SK-N-SH (cell line): ENCODE results near the gene CELF2. TPM values are rescaled to one million over a fixed set of nuclear protein-coding genes. Genes with fewer than 3 reads are reported as not detected.

Experiments
- CTCF ChIA-PET: fragments of 300-600, 350-600 bp; formaldehyde crosslinking; extraction: SDS; loops from one replicate; lab custom pipeline; 2021; lab: Yijun Ruan, JAX
- POLR2A ChIA-PET: fragments of 350-600 bp; sonication (Branson Sonifier 250); formaldehyde crosslinking; extraction: SDS; loops from one replicate; lab custom pipeline; 2020; ENCODE audit warnings: antibody characterized with exemption, inconsistent platforms; lab: Yijun Ruan, JAX
- DNase-seq: peaks from one replicate; pipeline ENCODE4 v3.0.0; 2012
- H2AFZ ChIP-seq: fragments of 200-600 bp; sonication (generic); 2 replicates; pipeline ENCODE4 v1.8.1; 2016; ENCODE audit warnings: antibody characterized with exemption, mild to moderate bottlenecking, low read depth
- H3F3A ChIP-seq: fragments of 200-600 bp; sonication (generic); replicated peaks from 2 replicates; pipeline ENCODE3; 2016; ENCODE audit warnings: antibody characterized with exemption, mild to moderate bottlenecking; ENCODE audit not compliant: insufficient read depth
- H3K27ac ChIP-seq, 2 experiments: fragments of 200-500 bp in 1 of 2; fragments of 200-600 bp in 1 of 2; sonication (Bioruptor generic) in 1 of 2; sonication (generic), shearing (Covaris generic) in 1 of 2; 2 replicates each; pipeline versions ENCODE4 v1.5.1 to v1.6.1; 2014 to 2016; ENCODE audit warnings: low read depth in 2 of 2, inconsistent platforms in 1 of 2, low read length in 1 of 2, mild to moderate bottlenecking in 1 of 2, mixed read lengths in 1 of 2
- H3K27me3 ChIP-seq: fragments of 200-600 bp; sonication (generic), shearing (Covaris generic); 2 replicates; pipeline ENCODE4 v1.6.1; 2016; ENCODE audit warnings: mixed run types; ENCODE audit not compliant: insufficient read depth
- H3K36me3 ChIP-seq, 2 experiments: fragments of 200-500 bp in 1 of 2; fragments of 200-600 bp in 1 of 2; sonication (Bioruptor generic) in 1 of 2; sonication (generic) in 1 of 2; replicated peaks in 1 of 2; 2 replicates each; pipeline versions ENCODE3 to v1.5.1; 2014 to 2016; ENCODE audit warnings: low read length in 1 of 2, mild to moderate bottlenecking in 1 of 2; ENCODE audit not compliant: insufficient read depth in 2 of 2, control insufficient read depth in 1 of 2
- H3K4me1 ChIP-seq, 2 experiments: fragments of 200-500 bp in 1 of 2; fragments of 200-600 bp in 1 of 2; sonication (Bioruptor generic) in 1 of 2; sonication (generic), shearing (Covaris generic) in 1 of 2; 2 replicates each; pipeline versions ENCODE4 v1.5.1 to v1.6.1; 2014 to 2016; ENCODE audit warnings: low read depth in 1 of 2, low read length in 1 of 2, mixed run types in 1 of 2; ENCODE audit not compliant: insufficient read depth in 2 of 2, control insufficient read depth in 1 of 2
- H3K4me2 ChIP-seq: fragments of 200-600 bp; sonication (generic), shearing (Covaris generic); 2 replicates; pipeline ENCODE4 v1.6.1; 2017; ENCODE audit warnings: mixed run types
- H3K4me3 ChIP-seq, 2 experiments: fragments of 200-500 bp in 1 of 2; fragments of 200-600 bp in 1 of 2; sonication (Bioruptor generic) in 1 of 2; sonication (generic), shearing (Covaris generic) in 1 of 2; 2 replicates each; pipeline versions ENCODE4 v1.5.1 to v1.8.1; 2014 to 2016; ENCODE audit warnings: low read depth in 2 of 2, inconsistent platforms in 1 of 2, low read length in 1 of 2, mild to moderate bottlenecking in 1 of 2, mixed read lengths in 1 of 2, moderate library complexity in 1 of 2
- H3K79me2 ChIP-seq: fragments of 200-600 bp; sonication (generic); 2 replicates; pipeline ENCODE4 v1.8.1; 2017; ENCODE audit warnings: mild to moderate bottlenecking; ENCODE audit not compliant: insufficient read depth
- H3K9ac ChIP-seq: fragments of 200-600 bp; sonication (generic); 2 replicates; pipeline ENCODE4 v1.6.1; 2017; ENCODE audit warnings: mixed run types
- H3K9me2 ChIP-seq: fragments of 200-600 bp; sonication (generic); 2 replicates; pipeline ENCODE4 v1.6.1; 2017; ENCODE audit warnings: mixed run types
- H3K9me3 ChIP-seq: fragments of 200-600 bp; sonication (generic); 2 replicates; pipeline ENCODE4 v1.6.1; 2017; ENCODE audit warnings: mixed run types, mild to moderate bottlenecking, moderate library complexity
- H4K20me1 ChIP-seq: fragments of 200-600 bp; sonication (generic); 2 replicates; pipeline ENCODE4 v1.6.1; 2017; ENCODE audit warnings: mild to moderate bottlenecking, mixed run types; ENCODE audit not compliant: insufficient read depth
- CHD2 ChIP-seq: fragments of 150-350 bp; IDR thresholded peaks from 2 replicates; pipeline ENCODE4 v1.6.1; 2018; ENCODE audit warnings: low read length; ENCODE audit not compliant: partially characterized antibody
- CTCF ChIP-seq: fragments of 200-600 bp; sonication (generic); IDR thresholded peaks from 2 replicates; pipeline ENCODE4 v1.6.1; 2017; ENCODE audit warnings: antibody characterized with exemption, mild to moderate bottlenecking, moderate library complexity
- ELF1 ChIP-seq: IDR thresholded peaks from 2 replicates; pipeline ENCODE4 v1.4.0; 2012
- EP300 ChIP-seq, 2 experiments: IDR thresholded peaks; 2 replicates each; pipeline versions ENCODE4 v1.4.0 to v1.6.1; 2012; ENCODE audit warnings: borderline replicate concordance in 1 of 2, low read depth in 1 of 2, low read length in 1 of 2
- EZH2phosphoT487 ChIP-seq: fragments of 200-600 bp; sonication (generic); IDR thresholded peaks from 2 replicates; pipeline ENCODE4 v1.6.1; 2017; ENCODE audit warnings: low read depth, mixed run types, mild to moderate bottlenecking, antibody characterized with exemption, moderate library complexity, borderline replicate concordance
- FOSL2 ChIP-seq: IDR thresholded peaks from 2 replicates; pipeline ENCODE4 v1.4.0; 2012; ENCODE audit warnings: low read depth, mild to moderate bottlenecking, moderate library complexity, borderline replicate concordance
- FOXJ3 ChIP-seq: sonication (generic); formaldehyde crosslinking; IDR thresholded peaks from 2 replicates; pipeline ENCODE4 v1.5.1; 2020; ENCODE audit warnings: mild to moderate bottlenecking, missing genetic modification reagents
- FOXM1 ChIP-seq: IDR thresholded peaks from 2 replicates; pipeline ENCODE4 v1.4.0; 2012; ENCODE audit warnings: low read depth, mild to moderate bottlenecking
- GABPA ChIP-seq: IDR thresholded peaks from 2 replicates; pipeline ENCODE4 v1.4.0; 2012; ENCODE audit warnings: low read depth, mild to moderate bottlenecking
- GATA2 ChIP-seq: sonication (generic); formaldehyde crosslinking; IDR thresholded peaks from 2 replicates; pipeline ENCODE4 v1.5.0; 2020; ENCODE audit warnings: mild to moderate bottlenecking, missing genetic modification reagents
- IRF3 ChIP-seq: fragments of 150-350 bp; IDR thresholded peaks from 2 replicates; pipeline ENCODE4 v1.6.1; 2016; ENCODE audit warnings: mild to moderate bottlenecking, low read depth, low read length
- JUND ChIP-seq: IDR thresholded peaks from 2 replicates; pipeline ENCODE4 v1.4.0; 2012
- MAX ChIP-seq: IDR thresholded peaks from 2 replicates; pipeline ENCODE4 v1.4.0; 2012; ENCODE audit warnings: low read depth
- MEF2A ChIP-seq: IDR thresholded peaks from 2 replicates; pipeline ENCODE4 v1.4.0; 2012; ENCODE audit warnings: low read depth, borderline replicate concordance
- MXI1 ChIP-seq: IDR thresholded peaks from 2 replicates; pipeline ENCODE4 v1.6.1; 2012; ENCODE audit warnings: mild to moderate bottlenecking, low read depth, low read length, improper control_type of control experiment
- NFIC ChIP-seq: IDR thresholded peaks from 2 replicates; pipeline ENCODE4 v1.4.0; 2012; ENCODE audit warnings: borderline replicate concordance
- RAD21 ChIP-seq: IDR thresholded peaks from 2 replicates; pipeline ENCODE4 v1.6.1; 2012; ENCODE audit warnings: mild to moderate bottlenecking, low read length
- RFX5 ChIP-seq: IDR thresholded peaks from 2 replicates; pipeline ENCODE4 v1.6.1; 2012; ENCODE audit warnings: mild to moderate bottlenecking, improper control_type of control experiment, low read length
- SIN3A ChIP-seq: IDR thresholded peaks from 2 replicates; pipeline ENCODE4 v1.6.1; 2012; ENCODE audit warnings: low read depth, mild to moderate bottlenecking, low read length, moderate library complexity, borderline replicate concordance
- SMC3 ChIP-seq: IDR thresholded peaks from 2 replicates; pipeline ENCODE4 v1.6.1; 2012; ENCODE audit warnings: low read depth, low read length, improper control_type of control experiment
- TCF12 ChIP-seq: IDR thresholded peaks from 2 replicates; pipeline ENCODE4 v1.4.0; 2012
- USF1 ChIP-seq: IDR thresholded peaks from 2 replicates; pipeline ENCODE4 v1.4.0; 2012; ENCODE audit warnings: low read depth, borderline replicate concordance
- YY1 ChIP-seq: IDR thresholded peaks from 2 replicates; pipeline ENCODE4 v1.4.0; 2012; ENCODE audit warnings: low read depth, mild to moderate bottlenecking
- WGBS: methylation state at CpG from one replicate; pipeline ENCODE4 v1.1.6; 2017; ENCODE audit warnings: low lambda C conversion rate; 5-methylcytosine and 5-hydroxymethylcytosine counted together
- polyA plus RNA-seq, 3 experiments: library from polyadenylated mRNA; depleted of rRNA; stranded (reverse); fragments of >200 nt; gene quantifications; 2 replicates each; pipeline ENCODE4 v1.2.3, GENCODE V29; 2012
- TF ChIP-seq, protein P1 (sequence below): IDR thresholded peaks from 2 replicates; pipeline ENCODE4 v1.6.1; 2012; ENCODE audit warnings: mild to moderate bottlenecking, low read depth, low read length, moderate library complexity

The CELF2 gene
- polyA plus RNA-seq, 1 of the 3 experiments (the other 2 are of a cell fraction) = 0.03 TPM

DNA sequence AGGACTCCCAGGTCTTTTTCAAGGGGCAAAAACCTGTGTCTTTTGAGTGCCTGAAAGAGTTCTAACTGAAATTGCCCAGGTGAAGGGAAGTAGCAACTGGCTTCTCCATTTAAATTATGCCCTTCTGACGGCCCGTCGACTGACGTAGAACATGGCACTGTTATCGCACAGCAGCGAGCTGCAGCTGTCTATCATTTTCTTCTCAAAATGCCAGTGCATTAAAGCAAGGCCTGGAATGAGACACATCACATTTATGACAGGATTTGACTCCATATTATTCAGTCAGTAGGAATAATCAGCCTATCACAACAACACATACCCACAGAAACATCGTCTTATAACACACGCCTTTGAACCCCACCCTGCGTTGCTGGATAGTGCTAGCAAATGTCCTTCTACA is 69.7 kb downstream of the CELF2 start (continued):
- no peak for TF ChIP-seq CTCF
- no peak for TF ChIP-seq MXI1
- no peak for TF ChIP-seq FOXJ3 (CRISPR knock-in tag)
- no peak for TF ChIP-seq CHD2
- TF ChIP-seq SIN3A = no peak
- TF ChIP-seq TCF12 = no peak
- TF ChIP-seq RFX5 = no peak
- no peak for TF ChIP-seq YY1
- no peak for TF ChIP-seq ELF1
- TF ChIP-seq GATA2 (CRISPR knock-in tag) = no peak
- no peak for TF ChIP-seq EP300 (IDR thresholded peaks at IDR 0.05; ENCODE audit: borderline replicate concordance in 1 of 2, low read depth in 1 of 2, low read length in 1 of 2)
- no peak for TF ChIP-seq FOXM1

DNA sequence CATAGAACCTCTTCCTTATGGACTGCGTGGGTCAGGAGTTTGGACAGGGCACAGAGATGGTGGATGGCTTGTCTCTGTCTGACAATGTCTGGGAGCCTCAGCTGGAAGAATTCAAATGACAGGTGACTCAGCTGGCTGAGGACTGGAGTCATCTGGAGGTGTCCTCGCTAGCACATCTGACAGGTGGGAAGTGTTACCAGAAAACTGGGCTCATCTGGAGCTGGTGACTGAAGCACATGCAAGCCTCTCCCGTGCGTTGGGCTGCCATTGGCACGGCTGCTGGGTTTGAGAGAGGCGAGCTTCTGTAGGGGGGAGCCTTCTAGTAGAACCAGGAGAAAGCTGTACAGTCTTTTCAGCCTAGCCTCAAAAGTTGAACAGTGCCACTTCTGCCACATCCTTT is 71.0 kb downstream of the CELF2 start:
- WGBS = 24% methylated on average over 3 of the region's 6 CpGs
- TF ChIP-seq NFIC = no peak
- TF ChIP-seq FOSL2 = no peak
- no peak for TF ChIP-seq EZH2phosphoT487
- TF ChIP-seq IRF3 = no peak
- TF ChIP-seq GABPA = no peak
- TF ChIP-seq MAX = no peak
- no peak for TF ChIP-seq EP300 (IDR thresholded peaks at IDR 0.05; ENCODE audit: borderline replicate concordance in 1 of 2, low read depth in 1 of 2, low read length in 1 of 2)
- no peak for TF ChIP-seq RAD21
- TF ChIP-seq GATA2 (CRISPR knock-in tag) = no peak
- no peak for TF ChIP-seq SIN3A
- TF ChIP-seq FOXM1 = no peak
- TF ChIP-seq JUND = no peak
- TF ChIP-seq SMC3 = no peak
- TF ChIP-seq, protein P1, sequence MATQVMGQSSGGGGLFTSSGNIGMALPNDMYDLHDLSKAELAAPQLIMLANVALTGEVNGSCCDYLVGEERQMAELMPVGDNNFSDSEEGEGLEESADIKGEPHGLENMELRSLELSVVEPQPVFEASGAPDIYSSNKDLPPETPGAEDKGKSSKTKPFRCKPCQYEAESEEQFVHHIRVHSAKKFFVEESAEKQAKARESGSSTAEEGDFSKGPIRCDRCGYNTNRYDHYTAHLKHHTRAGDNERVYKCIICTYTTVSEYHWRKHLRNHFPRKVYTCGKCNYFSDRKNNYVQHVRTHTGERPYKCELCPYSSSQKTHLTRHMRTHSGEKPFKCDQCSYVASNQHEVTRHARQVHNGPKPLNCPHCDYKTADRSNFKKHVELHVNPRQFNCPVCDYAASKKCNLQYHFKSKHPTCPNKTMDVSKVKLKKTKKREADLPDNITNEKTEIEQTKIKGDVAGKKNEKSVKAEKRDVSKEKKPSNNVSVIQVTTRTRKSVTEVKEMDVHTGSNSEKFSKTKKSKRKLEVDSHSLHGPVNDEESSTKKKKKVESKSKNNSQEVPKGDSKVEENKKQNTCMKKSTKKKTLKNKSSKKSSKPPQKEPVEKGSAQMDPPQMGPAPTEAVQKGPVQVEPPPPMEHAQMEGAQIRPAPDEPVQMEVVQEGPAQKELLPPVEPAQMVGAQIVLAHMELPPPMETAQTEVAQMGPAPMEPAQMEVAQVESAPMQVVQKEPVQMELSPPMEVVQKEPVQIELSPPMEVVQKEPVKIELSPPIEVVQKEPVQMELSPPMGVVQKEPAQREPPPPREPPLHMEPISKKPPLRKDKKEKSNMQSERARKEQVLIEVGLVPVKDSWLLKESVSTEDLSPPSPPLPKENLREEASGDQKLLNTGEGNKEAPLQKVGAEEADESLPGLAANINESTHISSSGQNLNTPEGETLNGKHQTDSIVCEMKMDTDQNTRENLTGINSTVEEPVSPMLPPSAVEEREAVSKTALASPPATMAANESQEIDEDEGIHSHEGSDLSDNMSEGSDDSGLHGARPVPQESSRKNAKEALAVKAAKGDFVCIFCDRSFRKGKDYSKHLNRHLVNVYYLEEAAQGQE = no peak
- no peak for TF ChIP-seq MEF2A
- TF ChIP-seq USF1 = no peak
- TF ChIP-seq CTCF = no peak

More for the DNA sequence above, 71.0 kb downstream of the CELF2 start:
- H3K9me3 ChIP-seq = no peaks in the 10 kb centered on the region
- H3K27ac ChIP-seq = no peak overlapping the region
- no peaks in the 10 kb centered on the region for H3K79me2 ChIP-seq
- DNase-seq = no peak
- no peaks in the 10 kb centered on the region for H3K4me1 ChIP-seq
- H3K9me2 ChIP-seq = no peaks in the 10 kb centered on the region
- no peak overlapping the region for H3K9ac ChIP-seq
- POLR2A ChIA-PET = no interaction called here
- H3K36me3 ChIP-seq = no peaks in the 10 kb centered on the region
- H3K4me2 ChIP-seq = no peak overlapping the region
- no peaks in the 10 kb centered on the region for H4K20me1 ChIP-seq
- H3K27me3 ChIP-seq = no peaks in the 10 kb centered on the region
- H3K4me3 ChIP-seq = no peak overlapping the region
- H2AFZ ChIP-seq = no peak overlapping the region
- CTCF ChIA-PET = no interaction called here
- no peaks in the 10 kb centered on the region for H3F3A ChIP-seq
